Neuronal stem cell (in vitro differentiated cells): ENCODE results near the gene GCC2.
"Not testable (repeated sequence)": the region's sequence is repeated elsewhere in the genome, so short reads cannot be mapped to it uniquely, and the experiment has no call there.

Experiments used
- DNase-seq: peaks from one replicate; pipeline ENCODE4 v3.0.0-alpha.2; 2013; ENCODE audit warnings: low spot score
- H2AFZ ChIP-seq: one replicate; pipeline ENCODE4 v1.6.1; 2013; ENCODE audit warnings: mild to moderate bottlenecking, low read length, inconsistent platforms
- H2AK5ac ChIP-seq: 2 replicates; pipeline ENCODE4 v1.6.1; 2013; ENCODE audit warnings: low read depth, mild to moderate bottlenecking, inconsistent platforms, low read length, moderate library complexity, mixed read lengths
- H2BK120ac ChIP-seq: 2 replicates; pipeline ENCODE4 v1.6.1; 2013; ENCODE audit warnings: low read depth, mild to moderate bottlenecking, inconsistent platforms, low read length, moderate library complexity, mixed read lengths
- H2BK12ac ChIP-seq: one replicate; pipeline ENCODE4 v1.6.1; 2013; ENCODE audit warnings: low read length, inconsistent platforms
- H2BK15ac ChIP-seq: 2 replicates; pipeline ENCODE4 v1.6.1; 2013; ENCODE audit warnings: mild to moderate bottlenecking, low read length, inconsistent platforms, mixed read lengths
- H2BK5ac ChIP-seq: one replicate; pipeline ENCODE4 v1.6.1; 2013; ENCODE audit warnings: inconsistent platforms, mild to moderate bottlenecking, low read length, moderate library complexity
- H3K14ac ChIP-seq: one replicate; pipeline ENCODE4 v1.6.1; 2013; ENCODE audit warnings: low read length, inconsistent platforms
- H3K18ac ChIP-seq: 2 replicates; pipeline ENCODE4 v1.6.1; 2013; ENCODE audit warnings: low read length, inconsistent platforms
- H3K23ac ChIP-seq: 2 replicates; pipeline ENCODE4 v1.6.1; 2013; ENCODE audit warnings: low read depth, mild to moderate bottlenecking, mixed read lengths, low read length, inconsistent platforms; ENCODE audit not compliant: poor library complexity
- H3K27ac ChIP-seq: replicated peaks from 3 replicates; pipeline ENCODE4 v1.5.1; 2013; ENCODE audit warnings: low read length, inconsistent platforms
- H3K27me3 ChIP-seq, 3 experiments: 2 replicates each; pipeline ENCODE4 v1.6.1; 2013; ENCODE audit warnings: low read length in 3 of 3, mild to moderate bottlenecking in 2 of 3, inconsistent platforms in 1 of 3, low read depth in 1 of 3, mixed read lengths in 1 of 3, moderate library complexity in 1 of 3; ENCODE audit not compliant: control insufficient read depth in 3 of 3, insufficient read depth in 3 of 3
- H3K36me3 ChIP-seq, 2 donors: replicated peaks in 1 of 2; 2 replicates each; pipeline ENCODE4 v1.6.1; 2013; ENCODE audit warnings: low read length in 2 of 2; ENCODE audit not compliant: control insufficient read depth in 2 of 2, insufficient read depth in 2 of 2
- H3K4ac ChIP-seq: 2 replicates; pipeline ENCODE4 v1.6.1; 2013; ENCODE audit warnings: inconsistent platforms, mild to moderate bottlenecking, low read length, moderate library complexity
- H3K4me1 ChIP-seq, 2 donors: 1 replicate in 1 of 2; 2 replicates in 1 of 2; pipeline ENCODE4 v1.6.1; 2013; ENCODE audit warnings: low read length in 2 of 2, low read depth in 1 of 2; ENCODE audit not compliant: control insufficient read depth in 2 of 2, insufficient read depth in 1 of 2
- H3K4me2 ChIP-seq: one replicate; pipeline ENCODE4 v1.6.1; 2013; ENCODE audit warnings: mild to moderate bottlenecking, low read length, inconsistent platforms; ENCODE audit not compliant: insufficient read depth, poor library complexity, severe bottlenecking
- H3K4me3 ChIP-seq, 2 donors: 2 replicates each; pipeline ENCODE4 v1.5.1; 2013; ENCODE audit warnings: low read length in 2 of 2, mild to moderate bottlenecking in 2 of 2, inconsistent platforms in 1 of 2, moderate library complexity in 1 of 2
- H3K79me1 ChIP-seq: one replicate; pipeline ENCODE4 v1.6.1; 2013; ENCODE audit warnings: low read depth, mild to moderate bottlenecking, inconsistent platforms, low read length, moderate library complexity
- H3K9ac ChIP-seq: one replicate; pipeline ENCODE4 v1.6.1; 2013; ENCODE audit warnings: mild to moderate bottlenecking, low read depth, low read length, inconsistent platforms; ENCODE audit not compliant: poor library complexity
- H3K9me3 ChIP-seq, 2 donors: replicated peaks in 1 of 2; 2 replicates each; pipeline versions ENCODE3 to v1.6.1; 2013; ENCODE audit warnings: low read length in 2 of 2, mild to moderate bottlenecking in 2 of 2, inconsistent platforms in 1 of 2, low read depth in 1 of 2, mixed read lengths in 1 of 2, moderate library complexity in 1 of 2; ENCODE audit not compliant: control insufficient read depth in 2 of 2, insufficient read depth in 1 of 2
- H4K8ac ChIP-seq: one replicate; pipeline ENCODE4 v1.6.1; 2013; ENCODE audit warnings: low read depth, mild to moderate bottlenecking, inconsistent platforms, low read length, moderate library complexity
- H4K91ac ChIP-seq: one replicate; pipeline ENCODE4 v1.6.1; 2013; ENCODE audit warnings: low read length, low read depth, mild to moderate bottlenecking, inconsistent platforms; ENCODE audit not compliant: poor library complexity
- WGBS, 2 donors: extraction: QIAGEN DNeasy Blood & Tissue Kit; methylation state at CpG; one replicate each; pipeline ENCODE4 v1.1.7; 2013; ENCODE audit warnings: missing lambda C conversion rate in 2 of 2, mixed read lengths in 1 of 2; ENCODE audit not compliant: insufficient read length in 2 of 2, insufficient replicate concordance in 1 of 2; ENCODE audit errors: extremely low coverage in 2 of 2; 5-methylcytosine and 5-hydroxymethylcytosine counted together

Gene GCC2

DNA sequence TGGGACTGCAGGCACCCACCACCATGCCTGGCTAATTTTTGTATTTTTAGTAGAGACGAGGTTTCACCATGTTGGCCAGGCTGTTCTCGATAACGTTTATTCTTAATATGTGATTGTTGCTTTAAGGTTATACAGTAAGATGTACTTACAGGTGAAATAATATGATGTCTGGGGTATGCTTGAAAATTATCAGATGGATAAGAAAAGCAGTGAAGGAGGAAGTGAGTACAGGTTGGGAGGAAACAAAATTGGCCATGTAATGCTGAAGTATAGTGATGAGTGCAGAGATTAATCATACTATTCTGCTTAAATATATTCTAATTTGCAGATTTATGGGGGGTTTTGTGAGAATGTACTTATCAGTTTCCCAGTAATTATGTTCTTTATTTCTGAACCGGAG, 3.0 kb downstream of the GCC2 start:
- H2AFZ ChIP-seq, result no peak overlapping the region
- H3K79me1 ChIP-seq, result peaks cover 4% of the 10 kb centered on the region
- peaks cover 0 to 17% of the 10 kb centered on the region in 2 donors for H3K9me3 ChIP-seq
- H2BK12ac ChIP-seq, result no peak overlapping the region
- H3K18ac ChIP-seq, result no peak overlapping the region
- no peak overlapping the region for H2BK5ac ChIP-seq
- H3K23ac ChIP-seq, result no peak overlapping the region
- no peak overlapping the region for H3K9ac ChIP-seq
- no peaks in the 10 kb centered on the region for H3K27me3 ChIP-seq
- no peak overlapping the region for H3K27ac ChIP-seq
- no CpG with 5 or more reads among the region's 4 CpGs for WGBS, 2 donors
- no peak overlapping the region for H2AK5ac ChIP-seq
- no peak overlapping the region for H2BK120ac ChIP-seq
- H2BK15ac ChIP-seq, result no peak overlapping the region
- no peak overlapping the region for H3K4me3 ChIP-seq
- H4K91ac ChIP-seq, result no peak overlapping the region
- no peak overlapping the region for H3K4me2 ChIP-seq
- no peak for DNase-seq
- H3K14ac ChIP-seq, result no peak overlapping the region
- H4K8ac ChIP-seq, result no peak overlapping the region
- H3K36me3 ChIP-seq, result peaks cover 8 to 56% of the 10 kb centered on the region in 2 donors
- H3K4ac ChIP-seq, result no peak overlapping the region
- peaks cover 3 to 5% of the 10 kb centered on the region in 2 donors for H3K4me1 ChIP-seq

DNA sequence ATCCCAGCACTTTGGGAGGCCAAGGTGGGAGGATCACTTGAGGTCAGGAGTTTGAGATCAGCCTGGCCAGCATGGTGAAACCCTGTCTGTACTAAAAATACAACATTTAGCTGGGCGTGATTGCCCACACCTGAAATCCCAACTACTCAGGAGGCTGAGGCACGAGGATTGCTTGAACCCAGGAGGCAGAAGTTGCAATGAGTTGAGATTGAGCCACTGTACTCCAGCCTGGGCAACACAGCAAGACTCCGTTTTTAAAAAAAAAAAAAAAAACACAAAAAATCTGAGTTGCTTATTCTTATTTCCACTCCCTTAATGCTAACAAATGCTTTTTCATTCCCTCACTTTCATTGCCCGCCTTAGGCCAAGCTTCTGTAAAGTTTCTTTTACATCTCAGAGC, 4.5 kb downstream of the GCC2 start:
- H2BK5ac ChIP-seq, H3K79me1 ChIP-seq, H3K23ac ChIP-seq, H2BK15ac ChIP-seq, H4K8ac ChIP-seq, DNase-seq, H2BK12ac ChIP-seq, H3K4me3 ChIP-seq, H3K4ac ChIP-seq, H3K4me2 ChIP-seq, H3K27me3 ChIP-seq, H3K4me1 ChIP-seq, H4K91ac ChIP-seq, H3K14ac ChIP-seq, H2AK5ac ChIP-seq, H3K9ac ChIP-seq, H2AFZ ChIP-seq, H2BK120ac ChIP-seq, H3K18ac ChIP-seq, H3K27ac ChIP-seq: not testable (repeated sequence)
- Histone ChIP-seq H3K9me3 (peaks cover 4 to 32% of the 10 kb centered on the region in 2 donors), H3K36me3 (peaks cover 8 to 67% of the 10 kb centered on the region in 2 donors)
- no CpG with 5 or more reads among the region's 4 CpGs for WGBS, 2 donors

DNA sequence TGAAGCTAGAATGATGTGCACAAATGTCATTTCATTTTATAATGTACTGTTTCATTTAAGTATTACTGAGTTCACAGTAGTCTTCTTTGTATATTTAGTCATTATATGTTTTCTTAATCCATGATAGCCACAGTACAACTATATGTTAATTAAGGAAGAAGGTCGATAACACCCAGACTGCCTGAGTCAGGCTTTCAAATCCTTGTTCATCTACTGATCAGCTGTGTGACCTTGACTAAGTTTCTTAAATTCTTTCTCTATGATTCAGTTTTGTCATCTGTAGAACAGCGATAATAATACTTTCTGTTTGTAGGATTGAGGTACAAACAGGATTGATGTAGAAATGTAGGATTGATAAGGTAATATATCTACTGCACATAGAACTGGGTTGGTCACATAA, 5.4 kb downstream of the GCC2 start:
- Histone ChIP-seq H2BK120ac (no peak overlapping the region), H3K36me3 (peaks cover 8 to 75% of the 10 kb centered on the region in 2 donors), H3K9me3 (peaks cover 4 to 33% of the 10 kb centered on the region in 2 donors), H3K18ac (no peak overlapping the region), H4K8ac (no peak overlapping the region), H2AFZ (no peak overlapping the region), H2BK15ac (no peak overlapping the region), H3K4me1 (peaks cover 2 to 3% of the 10 kb centered on the region in 2 donors), H3K27me3 (no peaks in the 10 kb centered on the region), H2BK5ac (no peak overlapping the region), H3K4me2 (no peak overlapping the region), H3K27ac (no peak overlapping the region), H3K4me3 (no peak overlapping the region), H3K9ac (no peak overlapping the region), H3K14ac (no peak overlapping the region), H3K4ac (no peak overlapping the region), H2AK5ac (no peak overlapping the region), H3K79me1 (peaks cover 2% of the 10 kb centered on the region), H4K91ac (no peak overlapping the region), H3K23ac (no peak overlapping the region), H2BK12ac (no peak overlapping the region)
- WGBS, 2 donors, result no CpG with 5 or more reads among the region's 2 CpGs
- no peak for DNase-seq

DNA sequence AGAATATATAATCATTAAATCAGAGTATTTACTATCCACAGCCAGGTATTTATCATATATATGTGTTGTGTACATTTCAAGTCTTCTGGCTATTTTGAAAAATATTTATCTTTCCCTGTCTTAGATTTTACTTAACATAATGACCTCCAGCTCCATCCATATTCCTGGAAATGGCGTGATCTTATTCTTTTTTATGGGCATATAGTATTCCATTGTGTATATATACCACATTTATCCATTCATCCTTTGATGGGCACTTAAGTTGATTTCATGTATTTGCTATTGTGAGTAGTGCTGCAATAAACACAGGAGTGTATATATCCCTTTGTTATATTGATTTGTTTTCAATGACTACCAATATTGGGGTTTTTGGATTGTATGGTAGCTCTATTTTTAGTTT, 6.6 kb downstream of the GCC2 start:
- H2BK12ac ChIP-seq, result no peak overlapping the region
- H3K4me3 ChIP-seq, result no peak overlapping the region
- no CpG with 5 or more reads among the region's 1 CpG for WGBS, 2 donors
- no peak overlapping the region for H3K27ac ChIP-seq
- H3K23ac ChIP-seq, result no peak overlapping the region
- no peak for DNase-seq
- H3K9me3 ChIP-seq, result peaks cover 4 to 33% of the 10 kb centered on the region in 2 donors
- no peak overlapping the region for H3K4ac ChIP-seq
- no peak overlapping the region for H4K8ac ChIP-seq
- H3K4me1 ChIP-seq, result no peaks in the 10 kb centered on the region
- H3K36me3 ChIP-seq, result peaks cover 8 to 87% of the 10 kb centered on the region in 2 donors
- H3K4me2 ChIP-seq, result no peak overlapping the region
- no peak overlapping the region for H2AK5ac ChIP-seq
- H2BK120ac ChIP-seq, result no peak overlapping the region
- no peak overlapping the region for H3K18ac ChIP-seq
- no peak overlapping the region for H2BK5ac ChIP-seq
- peaks cover 2% of the 10 kb centered on the region for H3K79me1 ChIP-seq
- H3K9ac ChIP-seq, result no peak overlapping the region
- H3K14ac ChIP-seq, result no peak overlapping the region
- H2AFZ ChIP-seq, result no peak overlapping the region
- no peak overlapping the region for H4K91ac ChIP-seq
- no peak overlapping the region for H2BK15ac ChIP-seq
- H3K27me3 ChIP-seq, result no peaks in the 10 kb centered on the region
